Neural cell (in vitro differentiated cells): ENCODE results near the gene AGBL4. TPM values are rescaled to one million over a fixed set of nuclear protein-coding genes. Genes with fewer than 3 reads are reported as not detected.
A peak's percentile ranks its signal among the peaks of the same experiment; 100 is the strongest.

ENCODE experiments used
- H2AFZ ChIP-seq: fragments of 200-600, 300-800 bp; sonication (generic), shearing (Covaris generic); 2 replicates; pipeline ENCODE4 v1.6.0; 2014; ENCODE audit warnings: low read depth, mild to moderate bottlenecking, antibody characterized with exemption, low read length, moderate library complexity
- H3F3A ChIP-seq: fragments of 200-600 bp; shearing (Covaris generic); 2 replicates; pipeline ENCODE4 v1.6.1; 2016; ENCODE audit warnings: mild to moderate bottlenecking, moderate library complexity, mixed read lengths, antibody characterized with exemption, low read length; ENCODE audit not compliant: insufficient read depth, poor library complexity, severe bottlenecking
- H3K27ac ChIP-seq: fragments of 200-600, 300-800 bp; sonication (generic), shearing (Covaris generic); 2 replicates; pipeline ENCODE4 v1.5.1; 2014; ENCODE audit warnings: mild to moderate bottlenecking, low read length, moderate library complexity
- H3K27me3 ChIP-seq: fragments of 300-800, 200-600 bp; sonication (generic), shearing (Covaris generic); 2 replicates; pipeline ENCODE4 v1.6.0; 2014; ENCODE audit warnings: mild to moderate bottlenecking, low read depth, low read length, moderate library complexity; ENCODE audit not compliant: insufficient read depth
- H3K36me3 ChIP-seq: fragments of 300-800, 200-600 bp; sonication (generic), shearing (Covaris generic); 2 replicates; pipeline ENCODE4 v1.5.1; 2014; ENCODE audit warnings: mild to moderate bottlenecking, antibody characterized with exemption, low read length, moderate library complexity; ENCODE audit not compliant: insufficient read depth
- H3K4me2 ChIP-seq: fragments of 300-800, 200-600 bp; sonication (generic), shearing (Covaris generic); 2 replicates; pipeline ENCODE4 v1.6.0; 2014; ENCODE audit warnings: mild to moderate bottlenecking, low read length
- H3K4me3 ChIP-seq: fragments of 300-800, 200-600 bp; sonication (generic), shearing (Covaris generic); 2 replicates; pipeline ENCODE4 v1.5.1; 2014; ENCODE audit warnings: mild to moderate bottlenecking, low read length, moderate library complexity
- H3K79me2 ChIP-seq: fragments of 200-600 bp; shearing (Covaris generic); replicated peaks from 2 replicates; pipeline ENCODE4 v1.6.0; 2014; ENCODE audit warnings: mild to moderate bottlenecking, low read length, moderate library complexity; ENCODE audit not compliant: insufficient read depth
- H3K9ac ChIP-seq: fragments of 300-800, 200-600 bp; sonication (generic), shearing (Covaris generic); 2 replicates; pipeline ENCODE4 v1.6.1; 2016; ENCODE audit warnings: mild to moderate bottlenecking, low read length, mixed read lengths
- H3K9me2 ChIP-seq: fragments of 200-600 bp; shearing (Covaris generic); 2 replicates; pipeline ENCODE4 v1.6.1; 2016; ENCODE audit warnings: mild to moderate bottlenecking, low read length, mixed read lengths; ENCODE audit not compliant: insufficient read depth
- H3K9me3 ChIP-seq: fragments of 200-600, 300-800 bp; sonication (generic), shearing (Covaris generic); 2 replicates; pipeline ENCODE4 v1.6.1; 2016; ENCODE audit warnings: mild to moderate bottlenecking, mixed run types, low read length, moderate library complexity, mixed read lengths
- H4K20me1 ChIP-seq: fragments of 200-600 bp; shearing (Covaris generic); 2 replicates; pipeline ENCODE4 v1.6.1; 2016; ENCODE audit warnings: mild to moderate bottlenecking, mixed run types; ENCODE audit not compliant: insufficient read depth
- CTCF ChIP-seq: fragments of 450-650 bp; IDR thresholded peaks from 2 replicates; pipeline ENCODE4 v1.5.1; 2014; ENCODE audit warnings: antibody characterized with exemption, mild to moderate bottlenecking, moderate library complexity; ENCODE audit not compliant: poor library complexity, severe bottlenecking
- EP300 ChIP-seq: fragments of 450-650 bp; conservative IDR thresholded peaks from 2 replicates; pipeline ENCODE4 v1.6.1; 2014; ENCODE audit warnings: antibody characterized with exemption, mild to moderate bottlenecking, moderate library complexity; ENCODE audit not compliant: poor library complexity, severe bottlenecking
- EZH2 ChIP-seq: fragments of 200-600, 300-800 bp; shearing (Covaris generic), sonication (generic); IDR thresholded peaks from 2 replicates; pipeline ENCODE4 v1.6.1; 2014; ENCODE audit warnings: antibody characterized with exemption, low read length, borderline replicate concordance, mild to moderate bottlenecking; ENCODE audit not compliant: insufficient read depth, poor library complexity, severe bottlenecking
- POLR2AphosphoS5 ChIP-seq: IDR thresholded peaks from 2 replicates; pipeline ENCODE4 v1.6.1; 2012
- RAD21 ChIP-seq: fragments of 450-650 bp; conservative IDR thresholded peaks from 2 replicates; pipeline ENCODE4 v1.6.1; 2014; ENCODE audit warnings: antibody characterized with exemption, mild to moderate bottlenecking, moderate library complexity
- REST ChIP-seq: IDR thresholded peaks from 2 replicates; pipeline ENCODE4 v1.6.1; 2012; ENCODE audit warnings: borderline replicate concordance
- SMC3 ChIP-seq: fragments of 450-650 bp; conservative IDR thresholded peaks from 2 replicates; pipeline ENCODE4 v1.6.1; 2014; ENCODE audit warnings: antibody characterized with exemption, mild to moderate bottlenecking, moderate library complexity; ENCODE audit not compliant: poor library complexity
- TAF1 ChIP-seq: IDR thresholded peaks from 2 replicates; pipeline ENCODE4 v1.6.1; 2012; ENCODE audit warnings: low read depth
- polyA plus RNA-seq: library from polyadenylated mRNA; depleted of rRNA; stranded (reverse); fragments of >200 nt; gene quantifications from 2 replicates; pipeline ENCODE4 v1.2.3, GENCODE V29; 2014

The AGBL4 gene
- polyA plus RNA-seq, 1 donor from 2014 or later, result 1.3 TPM

- H3K27ac ChIP-seq, result no peak overlapping the region
- peaks cover 5% of the 10 kb centered on the region for H3K27me3 ChIP-seq
- H3K9ac ChIP-seq, result no peak overlapping the region
- H4K20me1 ChIP-seq, result no peaks in the 10 kb centered on the region
- no peaks in the 10 kb centered on the region for H3F3A ChIP-seq
- no peak for TF ChIP-seq TAF1
- H3K79me2 ChIP-seq, result no peaks in the 10 kb centered on the region
- H3K4me2 ChIP-seq, result no peak overlapping the region
- no peak overlapping the region for H3K4me3 ChIP-seq
- H3K36me3 ChIP-seq, result no peaks in the 10 kb centered on the region
- H2AFZ ChIP-seq, result no peak overlapping the region
- no peaks in the 10 kb centered on the region for H3K9me3 ChIP-seq
- H3K9me2 ChIP-seq, result no peaks in the 10 kb centered on the region
Measured at GRCh38 chr1:48917070-48917454, 1106.7 kb downstream of the AGBL4 start.

- H3K27me3 ChIP-seq, result peaks cover 5% of the 10 kb centered on the region
- no peak overlapping the region for H2AFZ ChIP-seq
- H3K4me3 ChIP-seq, result no peak overlapping the region
- TF ChIP-seq REST, result no peak
- TF ChIP-seq EP300, result no peak
- TF ChIP-seq POLR2AphosphoS5, result no peak
- no peak for TF ChIP-seq EZH2
- no peak for TF ChIP-seq TAF1
- peak; percentile 48 for TF ChIP-seq CTCF
- peak; percentile 44 for TF ChIP-seq RAD21
- TF ChIP-seq SMC3, result no peak
- H3K36me3 ChIP-seq, result no peaks in the 10 kb centered on the region
- H3F3A ChIP-seq, result no peaks in the 10 kb centered on the region
- H3K79me2 ChIP-seq, result no peaks in the 10 kb centered on the region
- no peaks in the 10 kb centered on the region for H4K20me1 ChIP-seq
- H3K27ac ChIP-seq, result no peak overlapping the region
- H3K9me3 ChIP-seq, result no peaks in the 10 kb centered on the region
- H3K9ac ChIP-seq, result no peak overlapping the region
- no peaks in the 10 kb centered on the region for H3K9me2 ChIP-seq
- no peak overlapping the region for H3K4me2 ChIP-seq
Measured at GRCh38 chr1:48916130-48917069, 1107.4 kb downstream of the AGBL4 start.
